ENCODE results near the gene EFNB1. TPM values are rescaled to one million over a fixed set of nuclear protein-coding genes. Genes with fewer than 3 reads are reported as not detected.

Gene EFNB1
- total RNA-seq, 2 experiments from 2014 or later, result 2.9 to 3.1 TPM

- no peak for TF ChIP-seq CTCF (IDR thresholded peaks at IDR 0.05)
- no peak overlapping the region for H3K27ac Mint-ChIP-seq
- ATAC-seq (ENCODE audit: poor library complexity), result no peak
- peak in 3 of 14 experiments; percentile 1 to 16 (median 15) for DNase-seq
- H3K9me3 Mint-ChIP-seq, result no peaks in the 10 kb centered on the region
- peaks cover 9% of the 10 kb centered on the region for H3K4me1 Mint-ChIP-seq (ENCODE audit: low read depth)
- ChIA-PET CTCF (no interaction called here), POLR2A (no interaction called here)
- H3K36me3 ChIP-seq (ENCODE audit: insufficient read depth, low read length), result no peaks in the 10 kb centered on the region
- no peaks in the 10 kb centered on the region for H3K27me3 ChIP-seq (ENCODE audit: control insufficient read depth in 1 of 2, insufficient read depth in 2 of 2, low read length in 2 of 2)
- no peaks in the 10 kb centered on the region for H3K36me3 Mint-ChIP-seq (ENCODE audit: low read depth)
- no peak overlapping the region for H3K27ac ChIP-seq (ENCODE audit: low read depth in 1 of 2, low read length in 2 of 2)
- H3K4me1 ChIP-seq (ENCODE audit: insufficient read depth, low read length), result peaks cover 10% of the 10 kb centered on the region
- no peak overlapping the region for H3K4me3 Mint-ChIP-seq
- H3K27me3 Mint-ChIP-seq, result no peaks in the 10 kb centered on the region
- no peaks in the 10 kb centered on the region for H3K9me3 ChIP-seq (ENCODE audit: control insufficient read depth in 1 of 2, insufficient read depth in 1 of 2, low read length in 2 of 2)
- no peak overlapping the region for H3K4me3 ChIP-seq (ENCODE audit: low read length)
- intact Hi-C loops (cut with DNase I, micrococcal nuclease), result no loop called here
These were observed 36.5 kb downstream of the EFNB1 start for GRCh38 chrX:68865300-68865699.

- CTCF ChIA-PET, result no interaction called here
- H3K27ac Mint-ChIP-seq, result no peak overlapping the region
- no peaks in the 10 kb centered on the region for H3K27me3 Mint-ChIP-seq
- intact Hi-C loops (cut with DNase I, micrococcal nuclease), result no loop called here
- no peaks in the 10 kb centered on the region for H3K9me3 Mint-ChIP-seq
- ATAC-seq (ENCODE audit: poor library complexity) (no peak), DNase-seq (no peak)
- H3K4me1 Mint-ChIP-seq (ENCODE audit: low read depth), result peaks cover 9% of the 10 kb centered on the region
- POLR2A ChIA-PET, result no interaction called here
- Histone ChIP-seq H3K27me3 (ENCODE audit: control insufficient read depth in 1 of 2, insufficient read depth in 2 of 2, low read length in 2 of 2) (no peaks in the 10 kb centered on the region), H3K4me3 (ENCODE audit: low read length) (no peak overlapping the region), H3K4me1 (ENCODE audit: insufficient read depth, low read length) (peaks cover 10% of the 10 kb centered on the region), H3K9me3 (ENCODE audit: control insufficient read depth in 1 of 2, insufficient read depth in 1 of 2, low read length in 2 of 2) (no peaks in the 10 kb centered on the region), H3K27ac (ENCODE audit: low read depth in 1 of 2, low read length in 2 of 2) (no peak overlapping the region), H3K36me3 (ENCODE audit: insufficient read depth, low read length) (no peaks in the 10 kb centered on the region)
- H3K36me3 Mint-ChIP-seq (ENCODE audit: low read depth), result no peaks in the 10 kb centered on the region
- no peak for TF ChIP-seq CTCF (IDR thresholded peaks at IDR 0.05)
- no peak overlapping the region for H3K4me3 Mint-ChIP-seq
These were observed 37.1 kb downstream of the EFNB1 start for GRCh38 chrX:68865926-68866325.

GRCh38 chrX:68867458-68868112 lies 38.8 kb downstream of the EFNB1 start:
- ATAC-seq (ENCODE audit: poor library complexity), result no peak
- no peak overlapping the region for H3K27ac Mint-ChIP-seq
- POLR2A ChIA-PET, result no interaction called here
- CTCF ChIA-PET, result no interaction called here
- peaks cover 10% of the 10 kb centered on the region for H3K4me1 ChIP-seq (ENCODE audit: insufficient read depth, low read length)
- no peaks in the 10 kb centered on the region for H3K27me3 Mint-ChIP-seq
- H3K9me3 ChIP-seq (ENCODE audit: control insufficient read depth in 1 of 2, insufficient read depth in 1 of 2, low read length in 2 of 2), result no peaks in the 10 kb centered on the region
- H3K27ac ChIP-seq (ENCODE audit: low read depth in 1 of 2, low read length in 2 of 2), result no peak overlapping the region
- H3K36me3 Mint-ChIP-seq (ENCODE audit: low read depth), result no peaks in the 10 kb centered on the region
- peaks cover 9% of the 10 kb centered on the region for H3K4me1 Mint-ChIP-seq (ENCODE audit: low read depth)
- no peak for TF ChIP-seq CTCF (IDR thresholded peaks at IDR 0.05)
- no peak overlapping the region for H3K4me3 ChIP-seq (ENCODE audit: low read length)
- H3K36me3 ChIP-seq (ENCODE audit: insufficient read depth, low read length), result no peaks in the 10 kb centered on the region
- no peak for DNase-seq
- no peaks in the 10 kb centered on the region for H3K27me3 ChIP-seq (ENCODE audit: control insufficient read depth in 1 of 2, insufficient read depth in 2 of 2, low read length in 2 of 2)
- intact Hi-C loops (cut with DNase I, micrococcal nuclease), result no loop called here
- no peak overlapping the region for H3K4me3 Mint-ChIP-seq
- H3K9me3 Mint-ChIP-seq, result no peaks in the 10 kb centered on the region

Measured in CD4-positive, alpha-beta T cell (primary cell).